ENCODE measurements around the gene CRTAP. TPM values are rescaled to one million over a fixed set of nuclear protein-coding genes. Genes with fewer than 3 reads are reported as not detected.
"Not testable (repeated sequence)": the region's sequence is repeated elsewhere in the genome, so short reads cannot be mapped to it uniquely, and the experiment has no call there.

Gene CRTAP
- 297 and 327 TPM in 2 replicates for total RNA-seq

DNA sequence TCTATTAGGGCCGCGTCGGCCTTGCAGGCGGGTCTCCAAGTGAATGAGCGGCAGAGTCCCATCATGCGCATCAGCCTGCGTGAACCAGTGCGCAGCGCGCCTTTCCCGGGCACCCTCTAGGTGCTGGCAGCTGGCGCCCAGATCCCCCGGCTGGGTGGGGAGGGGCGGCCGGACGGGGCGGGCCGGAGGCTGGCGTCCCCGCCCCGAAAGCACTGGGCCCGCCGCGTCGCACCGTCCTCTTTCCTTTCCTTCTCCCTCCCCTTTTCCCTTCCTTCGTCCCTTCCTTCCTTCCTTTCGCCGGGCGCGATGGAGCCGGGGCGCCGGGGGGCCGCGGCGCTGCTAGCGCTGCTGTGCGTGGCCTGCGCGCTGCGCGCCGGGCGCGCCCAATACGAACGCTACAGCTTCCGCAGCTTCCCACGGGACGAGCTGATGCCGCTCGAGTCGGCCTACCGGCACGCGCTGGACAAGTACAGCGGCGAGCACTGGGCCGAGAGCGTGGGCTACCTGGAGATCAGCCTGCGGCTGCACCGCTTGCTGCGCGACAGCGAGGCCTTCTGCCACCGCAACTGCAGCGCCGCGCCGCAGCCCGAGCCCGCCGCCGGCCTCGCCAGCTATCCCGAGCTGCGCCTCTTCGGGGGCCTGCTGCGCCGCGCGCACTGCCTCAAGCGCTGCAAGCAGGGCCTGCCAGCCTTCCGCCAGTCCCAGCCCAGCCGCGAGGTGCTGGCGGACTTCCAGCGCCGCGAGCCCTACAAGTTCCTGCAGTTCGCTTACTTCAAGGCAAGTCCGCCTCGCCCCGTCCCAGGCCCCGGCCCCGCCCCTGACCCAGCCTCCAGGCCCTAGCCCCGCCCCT lies at the start of gene CRTAP:
Gene CRTAP, plus strand, starts transcription at position 243 of the 850 bp plus-strand sequence. Its CDS starts 64 bp downstream, at position 307.
- TF ChIP-seq, protein P1, sequence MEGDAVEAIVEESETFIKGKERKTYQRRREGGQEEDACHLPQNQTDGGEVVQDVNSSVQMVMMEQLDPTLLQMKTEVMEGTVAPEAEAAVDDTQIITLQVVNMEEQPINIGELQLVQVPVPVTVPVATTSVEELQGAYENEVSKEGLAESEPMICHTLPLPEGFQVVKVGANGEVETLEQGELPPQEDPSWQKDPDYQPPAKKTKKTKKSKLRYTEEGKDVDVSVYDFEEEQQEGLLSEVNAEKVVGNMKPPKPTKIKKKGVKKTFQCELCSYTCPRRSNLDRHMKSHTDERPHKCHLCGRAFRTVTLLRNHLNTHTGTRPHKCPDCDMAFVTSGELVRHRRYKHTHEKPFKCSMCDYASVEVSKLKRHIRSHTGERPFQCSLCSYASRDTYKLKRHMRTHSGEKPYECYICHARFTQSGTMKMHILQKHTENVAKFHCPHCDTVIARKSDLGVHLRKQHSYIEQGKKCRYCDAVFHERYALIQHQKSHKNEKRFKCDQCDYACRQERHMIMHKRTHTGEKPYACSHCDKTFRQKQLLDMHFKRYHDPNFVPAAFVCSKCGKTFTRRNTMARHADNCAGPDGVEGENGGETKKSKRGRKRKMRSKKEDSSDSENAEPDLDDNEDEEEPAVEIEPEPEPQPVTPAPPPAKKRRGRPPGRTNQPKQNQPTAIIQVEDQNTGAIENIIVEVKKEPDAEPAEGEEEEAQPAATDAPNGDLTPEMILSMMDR (IDR thresholded peaks at IDR 0.05; ENCODE audit: insufficient read depth, low read length, poor library complexity, severe bottlenecking), result no peak
- peak; percentile 89 for DNase-seq (ENCODE audit: low read depth)
- Histone ChIP-seq H3K27me3 (ENCODE audit: control insufficient read depth, insufficient read depth, low read length) (no peaks in the 10 kb centered on the region), H3K4me3 (ENCODE audit: low read depth, low read length) (peak within 1 kb of the TSS; percentile 44), H3K36me3 (ENCODE audit: control insufficient read depth, insufficient read depth, low read length) (no peaks in the 10 kb centered on the region)

DNA sequence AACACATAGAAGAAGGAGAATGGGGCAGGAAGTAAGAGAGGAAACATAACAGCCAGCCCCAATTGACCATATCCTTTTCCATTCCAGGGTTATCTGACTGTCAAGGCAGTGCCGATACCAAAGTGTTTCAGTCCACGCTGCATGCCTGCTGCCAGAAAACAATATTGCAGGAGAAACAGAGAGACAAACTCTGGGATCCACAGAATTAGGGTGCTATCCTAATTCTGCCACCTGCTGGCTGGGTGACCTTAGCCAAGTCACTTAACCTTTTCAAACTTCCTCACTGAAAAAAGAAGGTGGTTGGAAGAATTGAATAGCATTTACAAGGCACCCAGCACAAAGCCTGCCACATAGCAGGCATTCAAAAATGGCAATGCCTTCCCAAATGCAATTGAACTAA lies 48.9 kb upstream of the CRTAP start:
- Histone ChIP-seq H3K36me3 (ENCODE audit: control insufficient read depth, insufficient read depth, low read length) (no peaks in the 10 kb centered on the region), H3K27me3 (ENCODE audit: control insufficient read depth, insufficient read depth, low read length) (no peaks in the 10 kb centered on the region), H3K4me3 (ENCODE audit: low read depth, low read length) (no peak overlapping the region)
- no peak for DNase-seq (ENCODE audit: low read depth)
- TF ChIP-seq, protein P1 (IDR thresholded peaks at IDR 0.05; ENCODE audit: insufficient read depth, low read length, poor library complexity, severe bottlenecking), result no peak

DNA sequence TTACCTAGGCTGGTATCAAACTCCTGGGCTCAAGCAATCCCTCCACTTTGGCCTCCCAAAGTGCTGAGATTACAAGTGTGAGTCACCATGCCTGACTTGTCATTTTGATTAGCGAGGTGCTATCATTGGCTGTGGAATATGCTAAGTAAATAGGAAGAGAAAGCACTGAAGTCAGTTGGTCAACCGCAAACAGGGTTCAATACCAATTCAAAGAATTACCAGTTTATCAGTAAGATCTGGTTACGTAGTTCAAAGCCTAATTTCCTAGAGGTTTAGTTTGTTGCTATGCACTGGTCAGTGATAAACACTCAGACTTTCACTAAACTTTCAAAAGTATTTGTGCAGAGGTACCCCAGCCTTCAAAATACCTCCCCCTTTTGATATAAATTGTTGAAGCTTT lies 46.3 kb upstream of the CRTAP start:
- TF ChIP-seq, protein P1 (IDR thresholded peaks at IDR 0.05; ENCODE audit: insufficient read depth, low read length, poor library complexity, severe bottlenecking), result no peak
- Histone ChIP-seq H3K4me3 (ENCODE audit: low read depth, low read length) (no peak overlapping the region), H3K36me3 (ENCODE audit: control insufficient read depth, insufficient read depth, low read length) (no peaks in the 10 kb centered on the region), H3K27me3 (ENCODE audit: control insufficient read depth, insufficient read depth, low read length) (no peaks in the 10 kb centered on the region)
- no peak for DNase-seq (ENCODE audit: low read depth)

DNA sequence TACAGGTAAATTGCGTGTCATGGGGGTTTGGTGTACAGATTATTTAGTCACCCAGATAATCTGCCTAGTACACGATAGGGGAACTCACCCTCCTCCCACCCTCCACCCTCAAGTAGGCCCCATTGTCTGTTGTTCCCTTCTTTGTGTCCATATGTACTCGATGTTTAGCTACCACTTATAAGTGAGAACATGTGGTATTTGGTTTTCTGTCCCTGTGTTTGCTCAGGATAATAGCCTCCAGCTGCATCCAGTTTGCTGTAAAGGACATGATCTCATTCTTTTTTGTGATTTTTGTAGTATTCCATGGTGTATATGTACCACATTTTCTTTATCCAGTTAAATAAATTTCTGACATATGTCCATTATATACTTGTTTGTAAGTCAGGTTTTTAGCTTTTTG lies 44.0 kb upstream of the CRTAP start:
- H3K4me3 ChIP-seq (ENCODE audit: low read depth, low read length); DNase-seq (ENCODE audit: low read depth); H3K36me3 ChIP-seq (ENCODE audit: control insufficient read depth, insufficient read depth, low read length); H3K27me3 ChIP-seq (ENCODE audit: control insufficient read depth, insufficient read depth, low read length): not testable (repeated sequence)

DNA sequence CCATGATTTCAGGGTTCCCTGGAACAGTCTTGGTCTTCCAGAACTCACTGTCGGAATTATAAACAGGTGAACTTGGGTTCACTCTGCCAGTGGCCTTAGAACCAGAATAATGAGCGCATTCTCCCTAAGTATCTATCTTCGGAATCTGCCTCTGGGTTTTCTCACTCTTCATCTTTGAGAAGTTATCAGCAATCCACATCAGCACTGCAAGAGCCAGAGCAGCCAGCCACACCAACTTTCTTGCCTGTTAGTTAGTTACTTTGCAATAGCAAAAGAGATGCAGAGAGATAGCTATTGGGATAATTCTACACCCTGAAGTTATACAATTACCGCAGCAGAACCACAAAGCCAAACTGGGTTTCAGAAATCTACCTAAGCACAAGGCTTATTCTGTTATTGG lies 42.6 kb upstream of the CRTAP start:
- TF ChIP-seq, protein P1 (IDR thresholded peaks at IDR 0.05; ENCODE audit: insufficient read depth, low read length, poor library complexity, severe bottlenecking), result no peak
- H3K27me3 ChIP-seq (ENCODE audit: control insufficient read depth, insufficient read depth, low read length), result no peaks in the 10 kb centered on the region
- no peak overlapping the region for H3K4me3 ChIP-seq (ENCODE audit: low read depth, low read length)
- no peak for DNase-seq (ENCODE audit: low read depth)
- H3K36me3 ChIP-seq (ENCODE audit: control insufficient read depth, insufficient read depth, low read length), result no peaks in the 10 kb centered on the region

DNA sequence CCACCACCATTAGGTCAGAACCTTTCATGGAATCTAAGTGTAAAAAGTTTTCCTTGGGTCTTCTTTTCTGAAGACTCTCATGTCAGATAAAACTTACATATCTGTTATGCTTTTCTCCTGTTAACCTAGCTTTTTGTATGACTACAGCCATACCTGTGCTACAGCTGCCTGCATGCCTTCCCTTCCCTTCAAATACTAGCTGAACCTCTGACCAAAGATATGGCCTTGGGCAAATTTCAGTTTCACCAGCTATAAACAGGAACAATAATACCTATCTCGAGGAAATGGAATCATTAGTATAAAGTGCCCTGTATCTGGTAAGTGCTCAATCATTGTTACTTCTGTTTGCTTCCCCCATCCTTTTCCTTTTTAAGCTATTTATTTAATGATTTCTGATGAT lies 41.9 kb upstream of the CRTAP start:
- DNase-seq (ENCODE audit: low read depth), result no peak

More for the DNA sequence above, 41.9 kb upstream of the CRTAP start:
- TF ChIP-seq, protein P1 (IDR thresholded peaks at IDR 0.05; ENCODE audit: insufficient read depth, low read length, poor library complexity, severe bottlenecking), result no peak
- Histone ChIP-seq H3K4me3 (ENCODE audit: low read depth, low read length) (no peak overlapping the region), H3K27me3 (ENCODE audit: control insufficient read depth, insufficient read depth, low read length) (no peaks in the 10 kb centered on the region), H3K36me3 (ENCODE audit: control insufficient read depth, insufficient read depth, low read length) (no peaks in the 10 kb centered on the region)
